WTC11 (cell line): Measurements from ENCODE around the gene TMEM196.

Source experiments
- ATF1 ChIP-seq: sonication (generic); formaldehyde crosslinking; IDR thresholded peaks from 2 replicates; pipeline ENCODE4 v1.8.1; 2023; ENCODE audit warnings: mild to moderate bottlenecking, moderate library complexity, missing genetic modification reagents
- MXD4 ChIP-seq: fragments of 250-450 bp; sonication (Bioruptor Pico); IDR thresholded peaks from 2 replicates; pipeline ENCODE4 v1.8.0; 2021; ENCODE audit warnings: mild to moderate bottlenecking, moderate library complexity, borderline replicate concordance
- MYBL2 ChIP-seq: sonication (generic); formaldehyde crosslinking; IDR thresholded peaks from 2 replicates; pipeline ENCODE4 v1.8.1; 2023; ENCODE audit warnings: mild to moderate bottlenecking, moderate library complexity, missing genetic modification reagents
- TP53 ChIP-seq: sonication (generic); formaldehyde crosslinking; IDR thresholded peaks from 2 replicates; pipeline ENCODE4 v1.8.1; 2023; ENCODE audit warnings: mild to moderate bottlenecking, missing genetic modification reagents
- ZNF232 ChIP-seq: sonication (generic); formaldehyde crosslinking; IDR thresholded peaks from 2 replicates; pipeline ENCODE4 v1.8.0; 2022; ENCODE audit warnings: mild to moderate bottlenecking, missing genetic modification reagents
- TF ChIP-seq, protein P1 (sequence below): fragments of 200-600 bp; IDR thresholded peaks from 2 replicates; pipeline ENCODE4 v1.8.0; 2022; ENCODE audit warnings: antibody characterized with exemption
- TF ChIP-seq, protein P2 (sequence below): sonication (generic); formaldehyde crosslinking; IDR thresholded peaks from 2 replicates; pipeline ENCODE4 v1.8.0; 2022; ENCODE audit warnings: mild to moderate bottlenecking, missing genetic modification reagents
- TF ChIP-seq, protein P3 (sequence below): sonication (generic); formaldehyde crosslinking; IDR thresholded peaks from 2 replicates; pipeline ENCODE4 v1.8.1; 2022; ENCODE audit warnings: low read depth, missing genetic modification reagents, borderline replicate concordance
- TF ChIP-seq, protein P4 (sequence below): sonication (generic); formaldehyde crosslinking; IDR thresholded peaks from 2 replicates; pipeline ENCODE4 v1.8.0; 2022; ENCODE audit warnings: mild to moderate bottlenecking, missing genetic modification reagents

DNA sequence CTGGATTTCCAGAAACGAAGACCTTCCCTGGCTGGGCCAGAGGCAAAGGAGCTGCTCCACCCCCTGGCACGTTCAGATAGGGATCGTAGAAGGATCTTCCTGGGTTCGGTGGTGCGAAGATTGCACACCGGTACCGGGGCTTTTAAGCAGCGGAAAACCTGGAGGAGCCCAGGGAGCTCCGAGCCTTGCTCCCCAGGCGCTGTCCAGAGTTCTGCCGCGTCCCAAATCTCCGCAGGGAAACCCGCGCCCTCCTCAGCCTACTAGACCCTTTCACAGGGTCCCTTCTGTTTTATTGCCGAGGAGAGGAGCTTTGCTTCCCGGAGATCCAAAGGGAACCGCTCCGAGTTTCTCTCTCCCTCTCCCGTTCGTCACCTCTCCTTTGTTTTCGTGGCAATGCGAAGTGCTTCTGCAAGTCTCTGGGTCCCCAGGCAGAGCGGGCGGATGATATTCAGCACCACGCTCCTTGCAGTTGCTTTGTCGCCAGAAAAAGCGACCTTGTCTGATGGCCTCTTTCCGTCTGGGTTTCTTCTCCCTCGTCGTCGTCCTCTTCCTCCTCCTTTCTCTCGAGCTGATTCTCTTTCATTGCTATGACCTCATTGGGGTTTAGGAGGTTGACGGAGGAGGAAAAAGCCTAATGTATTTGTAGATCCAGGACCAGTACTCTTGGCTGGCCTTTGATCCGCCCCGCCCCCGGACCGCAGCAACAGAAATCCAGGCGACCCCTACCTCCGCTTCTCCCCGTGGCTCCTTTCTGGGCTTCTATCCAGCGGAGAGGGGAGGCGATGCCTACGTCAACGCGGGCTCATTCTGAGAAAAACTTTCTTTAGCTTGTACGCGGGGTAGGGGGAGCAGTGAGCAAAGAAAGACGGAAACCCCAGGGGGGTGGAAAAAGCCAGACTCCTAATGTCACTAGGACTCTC lies at the start of gene TMEM196:
- TF ChIP-seq, protein P1, sequence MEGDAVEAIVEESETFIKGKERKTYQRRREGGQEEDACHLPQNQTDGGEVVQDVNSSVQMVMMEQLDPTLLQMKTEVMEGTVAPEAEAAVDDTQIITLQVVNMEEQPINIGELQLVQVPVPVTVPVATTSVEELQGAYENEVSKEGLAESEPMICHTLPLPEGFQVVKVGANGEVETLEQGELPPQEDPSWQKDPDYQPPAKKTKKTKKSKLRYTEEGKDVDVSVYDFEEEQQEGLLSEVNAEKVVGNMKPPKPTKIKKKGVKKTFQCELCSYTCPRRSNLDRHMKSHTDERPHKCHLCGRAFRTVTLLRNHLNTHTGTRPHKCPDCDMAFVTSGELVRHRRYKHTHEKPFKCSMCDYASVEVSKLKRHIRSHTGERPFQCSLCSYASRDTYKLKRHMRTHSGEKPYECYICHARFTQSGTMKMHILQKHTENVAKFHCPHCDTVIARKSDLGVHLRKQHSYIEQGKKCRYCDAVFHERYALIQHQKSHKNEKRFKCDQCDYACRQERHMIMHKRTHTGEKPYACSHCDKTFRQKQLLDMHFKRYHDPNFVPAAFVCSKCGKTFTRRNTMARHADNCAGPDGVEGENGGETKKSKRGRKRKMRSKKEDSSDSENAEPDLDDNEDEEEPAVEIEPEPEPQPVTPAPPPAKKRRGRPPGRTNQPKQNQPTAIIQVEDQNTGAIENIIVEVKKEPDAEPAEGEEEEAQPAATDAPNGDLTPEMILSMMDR, result no peak
- TF ChIP-seq TP53 (CRISPR knock-in tag), result no peak
- TF ChIP-seq ZNF232 (CRISPR knock-in tag), result peak; percentile 36; the same call in 1 of the 2 replicates
- TF ChIP-seq, protein P2, sequence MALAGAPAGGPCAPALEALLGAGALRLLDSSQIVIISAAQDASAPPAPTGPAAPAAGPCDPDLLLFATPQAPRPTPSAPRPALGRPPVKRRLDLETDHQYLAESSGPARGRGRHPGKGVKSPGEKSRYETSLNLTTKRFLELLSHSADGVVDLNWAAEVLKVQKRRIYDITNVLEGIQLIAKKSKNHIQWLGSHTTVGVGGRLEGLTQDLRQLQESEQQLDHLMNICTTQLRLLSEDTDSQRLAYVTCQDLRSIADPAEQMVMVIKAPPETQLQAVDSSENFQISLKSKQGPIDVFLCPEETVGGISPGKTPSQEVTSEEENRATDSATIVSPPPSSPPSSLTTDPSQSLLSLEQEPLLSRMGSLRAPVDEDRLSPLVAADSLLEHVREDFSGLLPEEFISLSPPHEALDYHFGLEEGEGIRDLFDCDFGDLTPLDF (CRISPR knock-in tag), result no peak
- TF ChIP-seq, protein P3, sequence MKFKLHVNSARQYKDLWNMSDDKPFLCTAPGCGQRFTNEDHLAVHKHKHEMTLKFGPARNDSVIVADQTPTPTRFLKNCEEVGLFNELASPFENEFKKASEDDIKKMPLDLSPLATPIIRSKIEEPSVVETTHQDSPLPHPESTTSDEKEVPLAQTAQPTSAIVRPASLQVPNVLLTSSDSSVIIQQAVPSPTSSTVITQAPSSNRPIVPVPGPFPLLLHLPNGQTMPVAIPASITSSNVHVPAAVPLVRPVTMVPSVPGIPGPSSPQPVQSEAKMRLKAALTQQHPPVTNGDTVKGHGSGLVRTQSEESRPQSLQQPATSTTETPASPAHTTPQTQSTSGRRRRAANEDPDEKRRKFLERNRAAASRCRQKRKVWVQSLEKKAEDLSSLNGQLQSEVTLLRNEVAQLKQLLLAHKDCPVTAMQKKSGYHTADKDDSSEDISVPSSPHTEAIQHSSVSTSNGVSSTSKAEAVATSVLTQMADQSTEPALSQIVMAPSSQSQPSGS (CRISPR knock-in tag), result no peak
- TF ChIP-seq, protein P4, sequence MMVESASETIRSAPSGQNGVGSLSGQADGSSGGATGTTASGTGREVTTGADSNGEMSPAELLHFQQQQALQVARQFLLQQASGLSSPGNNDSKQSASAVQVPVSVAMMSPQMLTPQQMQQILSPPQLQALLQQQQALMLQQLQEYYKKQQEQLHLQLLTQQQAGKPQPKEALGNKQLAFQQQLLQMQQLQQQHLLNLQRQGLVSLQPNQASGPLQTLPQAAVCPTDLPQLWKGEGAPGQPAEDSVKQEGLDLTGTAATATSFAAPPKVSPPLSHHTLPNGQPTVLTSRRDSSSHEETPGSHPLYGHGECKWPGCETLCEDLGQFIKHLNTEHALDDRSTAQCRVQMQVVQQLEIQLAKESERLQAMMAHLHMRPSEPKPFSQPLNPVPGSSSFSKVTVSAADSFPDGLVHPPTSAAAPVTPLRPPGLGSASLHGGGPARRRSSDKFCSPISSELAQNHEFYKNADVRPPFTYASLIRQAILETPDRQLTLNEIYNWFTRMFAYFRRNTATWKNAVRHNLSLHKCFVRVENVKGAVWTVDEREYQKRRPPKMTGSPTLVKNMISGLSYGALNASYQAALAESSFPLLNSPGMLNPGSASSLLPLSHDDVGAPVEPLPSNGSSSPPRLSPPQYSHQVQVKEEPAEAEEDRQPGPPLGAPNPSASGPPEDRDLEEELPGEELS (CRISPR knock-in tag), result no peak
- no peak for TF ChIP-seq ATF1 (CRISPR knock-in tag)
- TF ChIP-seq MXD4 (CRISPR knock-in tag), result no peak
- peak; percentile 30; the same call in 1 of the 2 replicates for TF ChIP-seq MYBL2 (CRISPR knock-in tag)
